Right renal pelvis (tissue), 4 donors: ENCODE results near the gene SLC35E1. TPM values are rescaled to one million over a fixed set of nuclear protein-coding genes. Genes with fewer than 3 reads are reported as not detected.
"Not testable (repeated sequence)": the region's sequence is repeated elsewhere in the genome, so short reads cannot be mapped to it uniquely, and the experiment has no call there.

ENCODE experiments used
- DNase-seq, 4 donors: peaks; one replicate each; pipeline ENCODE4 v3.0.0-alpha.2; 2013; ENCODE audit warnings: low read depth in 4 of 4, low spot score in 3 of 4, missing footprints in 1 of 4
- polyA plus RNA-seq, 4 donors: library from polyadenylated mRNA; unstranded; fragments of 120-200 nt; gene quantifications; one replicate each; pipeline ENCODE4 v1.2.1, GENCODE V29; 2013; ENCODE audit not compliant: insufficient read length in 4 of 4

Gene SLC35E1
- polyA plus RNA-seq, 4 donors: 39.2 to 47.0 (median 43.5) TPM

- no peak for DNase-seq
These were observed 10.8 kb downstream of the SLC35E1 start for GRCh38 chr19:16561382-16561781.

GRCh38 chr19:16559780-16560276 is 12.4 kb downstream of the SLC35E1 start:
- no peak for DNase-seq

- DNase-seq: no peak
These were observed 17.4 kb downstream of the SLC35E1 start for GRCh38 chr19:16554776-16555175.

- DNase-seq: not testable (repeated sequence)
These were observed 20.3 kb downstream of the SLC35E1 start for GRCh38 chr19:16551902-16552301.

- DNase-seq: no peak
These were observed 23.3 kb downstream of the SLC35E1 start for GRCh38 chr19:16548956-16549355.

GRCh38 chr19:16544473-16545231 is 27.6 kb downstream of the SLC35E1 start:
- no peak for DNase-seq

- DNase-seq: not testable (repeated sequence)
These were observed 28.5 kb downstream of the SLC35E1 start for GRCh38 chr19:16543734-16544133.

- DNase-seq: no peak
These were observed 29.2 kb downstream of the SLC35E1 start for GRCh38 chr19:16542910-16543472.

GRCh38 chr19:16542045-16542909 is 29.9 kb downstream of the SLC35E1 start, which contains the start of gene CHERP:
TSS of gene CHERP (minus strand) at chr19:16542437. CDS start at chr19:16542378, 59 bp downstream.
- DNase-seq: peak; percentile 89 to 91 (median 90)

GRCh38 chr19:16541526-16542044 is 30.6 kb downstream of the SLC35E1 start:
- no peak for DNase-seq

- no peak for DNase-seq
These were observed 31.3 kb downstream of the SLC35E1 start for GRCh38 chr19:16540948-16541347.

- DNase-seq: no peak
These were observed 35.1 kb downstream of the SLC35E1 start for GRCh38 chr19:16537111-16537510.

GRCh38 chr19:16536130-16536529 is 36.1 kb downstream of the SLC35E1 start:
- no peak for DNase-seq

- DNase-seq: no peak
These were observed 36.8 kb downstream of the SLC35E1 start for GRCh38 chr19:16535381-16535780.

- DNase-seq: no peak
These were observed 39.6 kb downstream of the SLC35E1 start for GRCh38 chr19:16532440-16533234.

GRCh38 chr19:16531380-16531669 is 40.9 kb downstream of the SLC35E1 start:
- no peak for DNase-seq

- DNase-seq: no peak
These were observed 41.5 kb downstream of the SLC35E1 start for GRCh38 chr19:16530540-16531379.

- DNase-seq: no peak
These were observed 42.6 kb downstream of the SLC35E1 start for GRCh38 chr19:16529466-16530144.
